ENCODE results near the gene KCNT2. TPM values are rescaled to one million over a fixed set of nuclear protein-coding genes. Genes with fewer than 3 reads are reported as not detected.

KCNT2 gene
- total and polyA plus RNA-seq, 2 donors (not counting 3 experiments of a cell fraction or from before 2014, with no cell fraction given): 0.46 to 1.6 TPM

GRCh38 chr1:196486346-196486745 lies 121.9 kb downstream of the KCNT2 start:
- FAIRE-seq (no peak), DNase-seq (ENCODE audit: low read depth, low spot score) (peak; percentile 94)
- Histone ChIP-seq H3K4me3 (replicated peaks in 1 of 3; ENCODE audit: insufficient read depth in 1 of 3, low read depth in 1 of 3, low read length in 3 of 3) (no peak overlapping the region), H2AFZ (ENCODE audit: low read depth, low read length) (no peak overlapping the region), H3K27me3 (ENCODE audit: control insufficient read depth in 2 of 2, insufficient read depth in 2 of 2, low read length in 2 of 2) (no peaks in the 10 kb centered on the region), H3K4me2 (ENCODE audit: insufficient read depth, low read length) (no peak overlapping the region), H3K79me2 (ENCODE audit: control insufficient read depth, insufficient read depth, low read length) (no peaks in the 10 kb centered on the region), H3K9me3 (replicated peaks; ENCODE audit: control insufficient read depth, insufficient read depth, low read length) (no peaks in the 10 kb centered on the region), H3K4me1 (ENCODE audit: control insufficient read depth, extremely low read depth, insufficient read depth, low read length) (peaks cover 5% of the 10 kb centered on the region), H3K9ac (replicated peaks; ENCODE audit: extremely low read depth, insufficient read depth, low read length) (no peak overlapping the region), H3K27ac (ENCODE audit: insufficient read depth, low read depth, low read length) (no peak overlapping the region), H3K36me3 (ENCODE audit: control insufficient read depth in 2 of 2, extremely low read depth in 1 of 2, insufficient read depth in 2 of 2, low read length in 2 of 2) (no peaks in the 10 kb centered on the region), H4K20me1 (replicated peaks; ENCODE audit: control insufficient read depth, extremely low read depth, insufficient read depth, low read length) (no peaks in the 10 kb centered on the region), H3K9me1 (replicated peaks; ENCODE audit: control insufficient read depth, extremely low read depth, insufficient read depth, low read length) (no peaks in the 10 kb centered on the region)
- CTCF ChIA-PET: interaction anchor here (1.2 kb wide), 1 partner anchor 113 kb away, joined by 3 read pairs; no protein-coding TSS in a partner anchor
- dilution Hi-C loops (cut with MboI; ENCODE audit: extremely low pct_ligation_motif_present, low sequenced_read_pairs) (no loop called here), intact Hi-C loops (cut with micrococcal nuclease) (loop anchor here (5.0 kb wide), 1 partner anchor 121 kb away; the partner anchor contains the start of gene KCNT2)
- POLR2A ChIA-PET: no interaction called here
- peak; percentile 7 for TF ChIP-seq JUN (IDR thresholded peaks at IDR 0.05; ENCODE audit: borderline replicate concordance, insufficient read depth, insufficient read length, low read depth)
- no peak for TF ChIP-seq MAX (IDR thresholded peaks at IDR 0.05; ENCODE audit: insufficient read depth, insufficient read length)
- no TSS peak for BruUV-seq (replicated peaks)

GRCh38 chr1:196481616-196482015 lies 126.6 kb downstream of the KCNT2 start:
- H3K9me3 ChIP-seq (replicated peaks; ENCODE audit: control insufficient read depth, insufficient read depth, low read length): no peaks in the 10 kb centered on the region
- H3K27ac ChIP-seq (ENCODE audit: insufficient read depth, low read depth, low read length): no peak overlapping the region
- no peak overlapping the region for H3K9ac ChIP-seq (replicated peaks; ENCODE audit: extremely low read depth, insufficient read depth, low read length)
- POLR2A ChIA-PET: no interaction called here
- TF ChIP-seq EZH2 (IDR thresholded peaks at IDR 0.05; ENCODE audit: borderline replicate concordance, low read depth, low read length, severe bottlenecking): no peak
- no peak for TF ChIP-seq POLR2AphosphoS5 (IDR thresholded peaks at IDR 0.05; ENCODE audit: insufficient read depth, low read depth, low read length)
- no peak for TF ChIP-seq MYC (IDR thresholded peaks at IDR 0.05; ENCODE audit: low read depth, low read length)
- TF ChIP-seq POLR2A (IDR thresholded peaks at IDR 0.05; ENCODE audit: low read depth, low read length): no peak
- TF ChIP-seq CTCF (IDR thresholded peaks at IDR 0.05; ENCODE audit: extremely low read depth in 1 of 2, insufficient read depth in 1 of 2, low read depth in 1 of 2, low read length in 2 of 2): no peak
- no peaks in the 10 kb centered on the region for H3K9me1 ChIP-seq (replicated peaks; ENCODE audit: control insufficient read depth, extremely low read depth, insufficient read depth, low read length)
- FAIRE-seq (no peak), DNase-seq (ENCODE audit: low read depth, low spot score) (no peak)
- H3K27me3 ChIP-seq (ENCODE audit: control insufficient read depth in 2 of 2, insufficient read depth in 2 of 2, low read length in 2 of 2): no peaks in the 10 kb centered on the region
- H3K36me3 ChIP-seq (ENCODE audit: control insufficient read depth in 2 of 2, extremely low read depth in 1 of 2, insufficient read depth in 2 of 2, low read length in 2 of 2): no peaks in the 10 kb centered on the region
- H3K4me2 ChIP-seq (ENCODE audit: insufficient read depth, low read length): no peak overlapping the region
- H4K20me1 ChIP-seq (replicated peaks; ENCODE audit: control insufficient read depth, extremely low read depth, insufficient read depth, low read length): no peaks in the 10 kb centered on the region
- H3K79me2 ChIP-seq (ENCODE audit: control insufficient read depth, insufficient read depth, low read length): no peaks in the 10 kb centered on the region
- no peak overlapping the region for H2AFZ ChIP-seq (ENCODE audit: low read depth, low read length)
- H3K4me1 ChIP-seq (ENCODE audit: control insufficient read depth, extremely low read depth, insufficient read depth, low read length): peaks cover 3% of the 10 kb centered on the region
- H3K4me3 ChIP-seq (replicated peaks in 1 of 3; ENCODE audit: insufficient read depth in 1 of 3, low read depth in 1 of 3, low read length in 3 of 3): no peak overlapping the region
- dilution Hi-C loops (cut with MboI; ENCODE audit: extremely low pct_ligation_motif_present, low sequenced_read_pairs): no loop called here
- no TSS peak for BruUV-seq (replicated peaks)
- CTCF ChIA-PET: no interaction called here
- intact Hi-C loops (cut with micrococcal nuclease): no loop called here
